HUES64 (cell line): ENCODE data around the gene RAB44.

Source experiments
- H3K27ac ChIP-seq: 2 replicates; pipeline ENCODE4 v1.7.0; 2013; ENCODE audit warnings: low read depth, low read length, inconsistent platforms
- H3K27me3 ChIP-seq: 2 replicates; pipeline ENCODE4 v1.6.1; 2013; ENCODE audit warnings: mild to moderate bottlenecking, low read length; ENCODE audit not compliant: insufficient read depth
- H3K36me3 ChIP-seq: 2 replicates; pipeline ENCODE4 v1.6.1; 2013; ENCODE audit warnings: mild to moderate bottlenecking, low read length; ENCODE audit not compliant: insufficient read depth
- H3K4me1 ChIP-seq: 2 replicates; pipeline ENCODE4 v1.6.1; 2013; ENCODE audit warnings: mild to moderate bottlenecking, low read length, moderate library complexity; ENCODE audit not compliant: insufficient read depth
- H3K4me3 ChIP-seq: 2 replicates; pipeline ENCODE4 v1.5.1; 2013; ENCODE audit warnings: mild to moderate bottlenecking, low read length, moderate library complexity
- H3K9ac ChIP-seq: 2 replicates; pipeline ENCODE4 v1.6.1; 2013; ENCODE audit warnings: mild to moderate bottlenecking, low read depth, low read length
- H3K9me3 ChIP-seq: 2 replicates; pipeline ENCODE4 v1.6.1; 2013; ENCODE audit warnings: low read depth, low read length; ENCODE audit not compliant: insufficient read depth
- WGBS: fragments of 150-250, 120-280 bp; methylation state at CpG from one replicate; pipeline ENCODE4 v1.1.7; 2013; ENCODE audit warnings: missing lambda C conversion rate; 5-methylcytosine and 5-hydroxymethylcytosine counted together

Gene RAB44

DNA sequence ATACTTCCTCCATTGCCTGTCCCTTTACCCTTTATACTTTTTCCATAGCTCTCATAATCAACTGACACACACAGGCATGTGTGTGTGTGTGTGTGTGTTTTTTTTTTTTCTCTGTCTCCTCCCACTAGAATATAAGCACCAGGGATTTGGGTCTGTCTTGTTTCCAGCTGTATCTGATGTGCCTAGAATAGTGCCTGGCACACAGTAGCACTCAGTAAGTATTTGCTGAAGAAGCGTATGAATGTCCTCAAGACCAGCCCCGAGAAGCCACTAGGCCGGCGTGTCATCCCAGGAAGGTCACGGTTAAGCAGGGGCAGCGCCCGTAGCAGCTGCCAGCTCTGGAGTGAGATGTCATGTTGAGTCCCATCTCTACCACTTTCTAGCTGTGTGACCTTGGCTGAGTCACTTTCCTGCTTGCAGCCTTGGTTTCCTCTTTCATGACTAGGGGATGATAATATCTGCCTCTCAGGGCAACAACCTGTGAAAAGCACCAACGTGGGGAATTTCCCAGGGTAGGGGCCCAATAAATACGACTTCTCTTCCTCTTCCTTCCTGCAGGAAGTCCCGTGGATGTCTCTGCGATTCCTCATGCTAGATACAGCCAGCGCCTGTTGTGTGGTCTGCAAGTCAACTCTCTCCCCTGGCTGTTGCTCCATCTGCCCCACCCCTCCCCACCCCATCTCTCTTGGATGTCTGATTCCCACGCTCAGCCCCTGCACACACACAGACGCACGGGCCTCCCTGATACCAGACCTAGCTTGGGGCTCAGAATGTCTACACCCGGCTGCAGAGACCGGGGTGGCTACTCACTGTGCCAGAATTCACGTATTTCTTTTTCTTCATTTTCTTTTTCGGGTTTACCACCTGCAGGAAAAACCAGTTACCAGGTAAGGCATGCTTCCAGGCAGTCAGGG lies 58.1 kb downstream of the RAB44 start:
- Histone ChIP-seq H3K36me3 (no peaks in the 10 kb centered on the region), H3K27ac (no peak overlapping the region), H3K4me3 (no peak overlapping the region), H3K9ac (no peak overlapping the region), H3K27me3 (no peaks in the 10 kb centered on the region), H3K4me1 (no peaks in the 10 kb centered on the region), H3K9me3 (no peaks in the 10 kb centered on the region)
- 90% methylated on average over 19 of the region's 19 CpGs for WGBS

DNA sequence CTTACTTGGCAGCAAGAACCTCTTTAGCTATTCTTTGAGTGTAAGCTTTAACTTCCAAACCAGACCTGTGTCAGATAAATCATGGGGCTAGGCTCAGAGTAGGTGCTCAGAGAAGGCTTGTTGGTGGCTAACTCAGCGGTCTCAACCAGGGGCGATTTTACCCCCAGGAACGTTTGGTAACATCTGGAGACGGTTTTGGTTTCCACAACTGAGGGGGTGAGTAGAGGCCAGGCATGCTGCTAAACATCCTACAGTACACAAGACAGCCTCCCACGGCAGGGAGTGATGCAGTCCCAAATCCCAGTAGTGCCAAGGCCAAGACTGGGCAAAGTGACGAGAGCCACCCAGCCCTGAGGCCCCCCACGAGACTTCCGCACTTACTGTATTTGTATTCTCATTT lies 59.2 kb downstream of the RAB44 start:
- WGBS: 94% methylated on average over 7 of the region's 8 CpGs
- Histone ChIP-seq H3K9ac (no peak overlapping the region), H3K4me1 (no peaks in the 10 kb centered on the region)

DNA sequence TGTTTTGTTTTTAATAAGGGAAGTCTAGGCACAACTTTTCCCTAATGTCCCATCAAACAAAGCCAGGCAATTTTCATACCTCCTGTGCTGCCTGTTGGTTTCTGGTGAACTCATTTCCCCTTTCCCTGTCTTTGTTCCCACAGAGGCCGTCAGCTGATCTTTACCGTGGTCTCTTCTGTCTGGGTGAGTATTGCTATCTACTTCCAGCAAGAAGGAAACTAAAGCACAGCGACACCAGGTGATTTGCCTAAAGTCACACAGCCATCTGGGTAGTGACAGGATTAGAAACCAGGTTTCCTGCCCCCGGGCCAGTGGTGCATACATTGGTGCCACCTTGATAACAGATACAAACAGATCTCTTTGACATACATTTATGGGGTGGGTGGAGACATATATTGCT lies 59.6 kb downstream of the RAB44 start:
- H3K4me3 ChIP-seq: no peak overlapping the region
- 92% methylated on average over 4 of the region's 4 CpGs for WGBS
- no peaks in the 10 kb centered on the region for H3K36me3 ChIP-seq
- H3K9me3 ChIP-seq: no peaks in the 10 kb centered on the region
- no peaks in the 10 kb centered on the region for H3K27me3 ChIP-seq
- H3K4me1 ChIP-seq: no peaks in the 10 kb centered on the region
- H3K9ac ChIP-seq: no peak overlapping the region
- H3K27ac ChIP-seq: no peak overlapping the region

More for the DNA sequence above, 59.2 kb downstream of the RAB44 start:
- no peak overlapping the region for H3K27ac ChIP-seq
- no peaks in the 10 kb centered on the region for H3K27me3 ChIP-seq
- H3K36me3 ChIP-seq: no peaks in the 10 kb centered on the region
- no peak overlapping the region for H3K4me3 ChIP-seq
- no peaks in the 10 kb centered on the region for H3K9me3 ChIP-seq

GRCh38 chr6:36757943-36758508 lies 60.4 kb downstream of the RAB44 start:
- Histone ChIP-seq H3K9me3 (no peaks in the 10 kb centered on the region), H3K36me3 (no peaks in the 10 kb centered on the region), H3K27ac (no peak overlapping the region), H3K4me3 (no peak overlapping the region), H3K4me1 (no peaks in the 10 kb centered on the region), H3K9ac (no peak overlapping the region), H3K27me3 (no peaks in the 10 kb centered on the region)
- WGBS: 77% methylated on average over 6 of the region's 6 CpGs

- H3K9ac ChIP-seq: no peak overlapping the region
- no peaks in the 10 kb centered on the region for H3K4me1 ChIP-seq
- no peak overlapping the region for H3K4me3 ChIP-seq
- H3K36me3 ChIP-seq: no peaks in the 10 kb centered on the region
- no peak overlapping the region for H3K27ac ChIP-seq
- no peaks in the 10 kb centered on the region for H3K9me3 ChIP-seq
- WGBS: 83% methylated on average over 15 of the region's 15 CpGs
- no peaks in the 10 kb centered on the region for H3K27me3 ChIP-seq
These were observed 61.0 kb downstream of the RAB44 start for GRCh38 chr6:36758516-36759147.

GRCh38 chr6:36759148-36759759 lies 61.6 kb downstream of the RAB44 start:
- H3K36me3 ChIP-seq: no peaks in the 10 kb centered on the region
- H3K27ac ChIP-seq: no peak overlapping the region
- WGBS: 18% methylated on average over 8 of the region's 8 CpGs

GRCh38 chr6:36760685-36761435 lies 63.2 kb downstream of the RAB44 start:
- H3K27me3 ChIP-seq: no peaks in the 10 kb centered on the region
- H3K9ac ChIP-seq: no peak overlapping the region
- H3K4me1 ChIP-seq: no peaks in the 10 kb centered on the region; the same call in 1 of the 2 replicates
- 82% methylated on average over 11 of the region's 11 CpGs for WGBS
- no peak overlapping the region for H3K4me3 ChIP-seq
- H3K27ac ChIP-seq: no peak overlapping the region
- no peaks in the 10 kb centered on the region for H3K36me3 ChIP-seq
- H3K9me3 ChIP-seq: no peaks in the 10 kb centered on the region

More at GRCh38 chr6:36759148-36759759, 61.6 kb downstream of the RAB44 start:
- H3K27me3 ChIP-seq: no peaks in the 10 kb centered on the region
- H3K9ac ChIP-seq: no peak overlapping the region
- no peaks in the 10 kb centered on the region for H3K9me3 ChIP-seq
- no peaks in the 10 kb centered on the region for H3K4me1 ChIP-seq
- H3K4me3 ChIP-seq: no peak overlapping the region

- Histone ChIP-seq H3K9ac (no peak overlapping the region), H3K4me1 (no peaks in the 10 kb centered on the region; the same call in 1 of the 2 replicates), H3K27ac (no peak overlapping the region), H3K36me3 (no peaks in the 10 kb centered on the region), H3K9me3 (no peaks in the 10 kb centered on the region), H3K27me3 (no peaks in the 10 kb centered on the region), H3K4me3 (no peak overlapping the region)
- 96% methylated on average over 11 of the region's 11 CpGs for WGBS
These were observed 64.5 kb downstream of the RAB44 start for GRCh38 chr6:36762123-36762522.

DNA sequence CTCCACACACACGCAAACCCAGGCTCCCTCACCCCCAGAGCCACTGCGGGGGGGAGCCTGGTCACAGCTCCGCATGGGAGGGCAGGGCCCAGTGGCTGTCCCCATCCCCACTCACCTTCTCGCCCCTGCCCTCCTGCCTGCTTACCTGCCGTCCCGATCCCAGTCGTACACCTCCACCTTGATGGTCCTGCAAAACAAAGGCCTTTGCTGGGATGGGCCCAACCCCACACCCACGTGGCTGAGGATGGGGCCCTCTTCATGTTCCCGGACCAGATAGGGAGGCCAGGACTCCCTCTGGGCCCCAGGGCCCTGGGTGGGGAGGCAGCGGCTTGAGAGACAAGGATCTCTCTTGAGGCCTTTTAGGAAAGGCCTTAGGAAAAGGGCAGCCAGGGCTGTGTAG lies 67.6 kb downstream of the RAB44 start:
- Histone ChIP-seq H3K4me3 (no peak overlapping the region), H3K27ac (no peak overlapping the region), H3K9ac (no peak overlapping the region), H3K4me1 (no peaks in the 10 kb centered on the region; the same call in 1 of the 2 replicates), H3K27me3 (no peaks in the 10 kb centered on the region), H3K9me3 (no peaks in the 10 kb centered on the region), H3K36me3 (no peaks in the 10 kb centered on the region)
- WGBS: 73% methylated on average over 10 of the region's 10 CpGs

- Histone ChIP-seq H3K4me1 (no peaks in the 10 kb centered on the region; the same call in 1 of the 2 replicates), H3K9me3 (no peaks in the 10 kb centered on the region), H3K4me3 (no peak overlapping the region), H3K27ac (no peak overlapping the region), H3K36me3 (no peaks in the 10 kb centered on the region), H3K27me3 (no peaks in the 10 kb centered on the region), H3K9ac (no peak overlapping the region)
- WGBS: 50% methylated on average over 17 of the region's 17 CpGs
These were observed 68.2 kb downstream of the RAB44 start for GRCh38 chr6:36765594-36766398.
